ENCODE results near the gene TBC1D22B. TPM values are rescaled to one million over a fixed set of nuclear protein-coding genes. Genes with fewer than 3 reads are reported as not detected.
A peak's percentile ranks its signal among the peaks of the same experiment; 100 is the strongest.

The TBC1D22B gene
- total RNA-seq, 2 experiments from 2014 or later, result 8.0 to 12.3 TPM

GRCh38 chr6:37359039-37359438 lies 101.5 kb downstream of the TBC1D22B start:
- Histone ChIP-seq H3K27ac (ENCODE audit: low read depth, low read length, poor library complexity, severe bottlenecking) (no peak overlapping the region), H3K4me3 (ENCODE audit: low read depth, low read length, poor library complexity, severe bottlenecking) (no peak overlapping the region), H3K9me2 (ENCODE audit: insufficient read depth, low read length) (no peaks in the 10 kb centered on the region), H3K4me2 (ENCODE audit: low read length) (no peak overlapping the region), H3K9me3 (ENCODE audit: low read length) (no peaks in the 10 kb centered on the region), H3K79me2 (ENCODE audit: insufficient read depth, low read depth, low read length) (peaks cover 14% of the 10 kb centered on the region; the same call in 1 of the 2 replicates), H2AFZ (ENCODE audit: low read length) (no peak overlapping the region), H4K20me1 (ENCODE audit: insufficient read depth, low read length) (peaks cover 7% of the 10 kb centered on the region), H3K36me3 (ENCODE audit: insufficient read depth, low read length) (peaks cover 28% of the 10 kb centered on the region), H3K4me1 (ENCODE audit: insufficient read depth, low read length, poor library complexity, severe bottlenecking) (peaks cover 8% of the 10 kb centered on the region)
- no peak for DNase-seq (ENCODE audit: low spot score)
- ChIA-PET CTCF (ENCODE audit: unreplicated experiment) (no interaction called here), POLR2A (interaction anchor here (1.1 kb wide), 1 partner anchor 12 kb away, joined by 3 read pairs; no protein-coding TSS in a partner anchor)
- no peak for TF ChIP-seq EZH2phosphoT487 (IDR thresholded peaks at IDR 0.05; ENCODE audit: borderline replicate concordance, low read depth, low read length)
- no peak for TF ChIP-seq CTCF (conservative IDR thresholded peaks at IDR 0.05; ENCODE audit: low read length)
- no TSS peak for BruUV-seq (replicated peaks)
- intact Hi-C loops (cut with micrococcal nuclease; ENCODE audit: unreplicated experiment), result no loop called here

- Histone ChIP-seq H3K36me3 (ENCODE audit: insufficient read depth, low read length) (peaks cover 28% of the 10 kb centered on the region), H3K4me3 (ENCODE audit: low read depth, low read length, poor library complexity, severe bottlenecking) (no peak overlapping the region), H4K20me1 (ENCODE audit: insufficient read depth, low read length) (no peaks in the 10 kb centered on the region; the same call in 1 of the 2 replicates), H3K4me1 (ENCODE audit: insufficient read depth, low read length, poor library complexity, severe bottlenecking) (no peaks in the 10 kb centered on the region), H2AFZ (ENCODE audit: low read length) (no peak overlapping the region), H3K4me2 (ENCODE audit: low read length) (no peak overlapping the region), H3K9me2 (ENCODE audit: insufficient read depth, low read length) (no peaks in the 10 kb centered on the region), H3K79me2 (ENCODE audit: insufficient read depth, low read depth, low read length) (0 out of 2 replicates have a peak, but pooled peaks cover 4% of the 10 kb centered on the region), H3K9me3 (ENCODE audit: low read length) (no peaks in the 10 kb centered on the region), H3K27ac (ENCODE audit: low read depth, low read length, poor library complexity, severe bottlenecking) (no peak overlapping the region)
- intact Hi-C loops (cut with micrococcal nuclease; ENCODE audit: unreplicated experiment), result no loop called here
- no peak for DNase-seq (ENCODE audit: low spot score)
- POLR2A ChIA-PET, result interaction anchor here (0.6 to 1.2 kb wide), 3 partner anchors 9 to 95 kb away, joined by 3 to 5 read pairs (median 5); no protein-coding TSS in a partner anchor
- BruUV-seq (replicated peaks), result no TSS peak
- CTCF ChIA-PET (ENCODE audit: unreplicated experiment), result interaction anchor here (0.6 kb wide), 1 partner anchor 362 kb away, joined by 4 read pairs; no protein-coding TSS in a partner anchor
- TF ChIP-seq EZH2phosphoT487 (IDR thresholded peaks at IDR 0.05; ENCODE audit: borderline replicate concordance, low read depth, low read length), result no peak
- no peak for TF ChIP-seq CTCF (conservative IDR thresholded peaks at IDR 0.05; ENCODE audit: low read length)
Measured at GRCh38 chr6:37362101-37362828, 104.7 kb downstream of the TBC1D22B start.

DNA sequence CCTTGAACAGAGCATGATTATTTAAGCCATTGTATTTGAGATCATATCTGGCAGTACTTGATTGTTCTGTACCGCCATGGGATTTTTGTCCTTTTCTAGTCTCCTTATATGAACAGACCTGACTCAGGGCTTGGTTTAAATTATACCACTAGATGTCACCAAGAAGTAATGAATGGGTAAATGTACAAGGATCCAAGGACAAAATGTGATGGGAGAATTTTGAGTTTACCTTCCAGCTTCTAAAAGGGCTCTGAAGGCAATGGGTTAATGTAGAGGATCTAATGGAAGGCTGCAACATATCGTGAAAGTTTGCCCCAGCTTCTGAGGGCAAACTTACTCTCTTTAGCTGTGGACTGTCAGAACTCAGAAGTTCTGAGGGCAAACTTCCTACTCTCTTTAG lies 108.2 kb downstream of the TBC1D22B start:
- H3K4me3 ChIP-seq (ENCODE audit: low read depth, low read length, poor library complexity, severe bottlenecking), result no peak overlapping the region
- no peak overlapping the region for H2AFZ ChIP-seq (ENCODE audit: low read length)
- no peaks in the 10 kb centered on the region for H3K9me3 ChIP-seq (ENCODE audit: low read length)
- intact Hi-C loops (cut with micrococcal nuclease; ENCODE audit: unreplicated experiment), result no loop called here
- no peaks in the 10 kb centered on the region for H3K79me2 ChIP-seq (ENCODE audit: insufficient read depth, low read depth, low read length)
- BruUV-seq (replicated peaks), result no TSS peak
- H3K27ac ChIP-seq (ENCODE audit: low read depth, low read length, poor library complexity, severe bottlenecking), result no peak overlapping the region
- ChIA-PET CTCF (ENCODE audit: unreplicated experiment) (no interaction called here), POLR2A (interaction anchor here (0.5 kb wide), 2 partner anchors 47 to 900 kb away, joined by 4 read pairs; no protein-coding TSS in a partner anchor)
- TF ChIP-seq CTCF (conservative IDR thresholded peaks at IDR 0.05; ENCODE audit: low read length) (peak; percentile 60), EZH2phosphoT487 (IDR thresholded peaks at IDR 0.05; ENCODE audit: borderline replicate concordance, low read depth, low read length) (no peak)
- peaks cover 58% of the 10 kb centered on the region for H3K36me3 ChIP-seq (ENCODE audit: insufficient read depth, low read length)
- DNase-seq (ENCODE audit: low spot score), result no peak
- no peaks in the 10 kb centered on the region for H3K4me1 ChIP-seq (ENCODE audit: insufficient read depth, low read length, poor library complexity, severe bottlenecking)
- H3K9me2 ChIP-seq (ENCODE audit: insufficient read depth, low read length), result no peaks in the 10 kb centered on the region
- no peak overlapping the region for H3K4me2 ChIP-seq (ENCODE audit: low read length)
- H4K20me1 ChIP-seq (ENCODE audit: insufficient read depth, low read length), result no peaks in the 10 kb centered on the region
